Keratinocyte (primary cell): ENCODE data around the gene CSDE1. TPM values are rescaled to one million over a fixed set of nuclear protein-coding genes. Genes with fewer than 3 reads are reported as not detected.

Experiments used
- DNase-seq: peaks from one replicate; pipeline ENCODE4 v3.0.0-alpha.2; 2011; ENCODE audit warnings: low read depth, missing footprints, low spot score
- FAIRE-seq: peaks from 2 replicates; lab custom pipeline; 2011; peaks lifted over from hg19 to GRCh38; lab: Jason Lieb, UNC
- H2AFZ ChIP-seq: 2 replicates; pipeline ENCODE4 v1.6.0; 2012; ENCODE audit warnings: low read length, control low read depth, inconsistent platforms; ENCODE audit not compliant: control insufficient read depth
- H3K27ac ChIP-seq: 2 replicates; pipeline ENCODE4 v1.5.1; 2011; ENCODE audit warnings: low read length; ENCODE audit not compliant: control insufficient read depth, insufficient read depth
- H3K27me3 ChIP-seq: 3 replicates; pipeline ENCODE4 v1.6.0; 2011; ENCODE audit warnings: low read length; ENCODE audit not compliant: control insufficient read depth, insufficient read depth; ENCODE audit errors: extremely low read depth
- H3K36me3 ChIP-seq, 2 experiments: 2 replicates in 1 of 2; 3 replicates in 1 of 2; pipeline ENCODE4 v1.5.1; 2011; ENCODE audit warnings: low read length in 2 of 2, mild to moderate bottlenecking in 1 of 2; ENCODE audit not compliant: control insufficient read depth in 2 of 2, insufficient read depth in 2 of 2; ENCODE audit errors: extremely low read depth in 1 of 2
- H3K4me1 ChIP-seq: 3 replicates; pipeline ENCODE4 v1.5.1; 2011; ENCODE audit warnings: low read length; ENCODE audit not compliant: control insufficient read depth, insufficient read depth; ENCODE audit errors: extremely low read depth
- H3K4me2 ChIP-seq: 3 replicates; pipeline ENCODE4 v1.6.0; 2011; ENCODE audit warnings: low read depth, low read length; ENCODE audit not compliant: control insufficient read depth, insufficient read depth; ENCODE audit errors: extremely low read depth
- H3K4me3 ChIP-seq, 3 experiments: fragments of 200-600 bp in 1 of 3; sonication (generic) in 1 of 3; 2 replicates in 2 of 3; 3 replicates in 1 of 3; pipeline ENCODE4 v1.5.1; 2011 to 2016; ENCODE audit warnings: low read length in 3 of 3, mild to moderate bottlenecking in 3 of 3, control low read depth in 2 of 3, inconsistent platforms in 1 of 3, low read depth in 1 of 3, mixed read lengths in 1 of 3, mixed run types in 1 of 3, moderate library complexity in 1 of 3; ENCODE audit not compliant: control insufficient read depth in 2 of 3, insufficient read depth in 2 of 3; ENCODE audit errors: extremely low read depth in 1 of 3
- H3K79me2 ChIP-seq: 2 replicates; pipeline ENCODE4 v1.6.0; 2012; ENCODE audit warnings: low read length; ENCODE audit not compliant: control insufficient read depth, insufficient read depth
- H3K9ac ChIP-seq: 3 replicates; pipeline ENCODE4 v1.6.0; 2011; ENCODE audit warnings: low read length; ENCODE audit not compliant: control insufficient read depth, insufficient read depth; ENCODE audit errors: extremely low read depth
- H3K9me1 ChIP-seq: 3 replicates; pipeline ENCODE4 v1.6.0; 2011; ENCODE audit warnings: low read length; ENCODE audit not compliant: control insufficient read depth, insufficient read depth; ENCODE audit errors: extremely low read depth
- H3K9me3 ChIP-seq: 2 replicates; pipeline ENCODE4 v1.5.1; 2012; ENCODE audit warnings: low read depth, low read length; ENCODE audit not compliant: control insufficient read depth
- H4K20me1 ChIP-seq: 3 replicates; pipeline ENCODE4 v1.6.0; 2011; ENCODE audit warnings: low read length; ENCODE audit not compliant: control insufficient read depth, insufficient read depth; ENCODE audit errors: extremely low read depth
- CTCF ChIP-seq, 3 experiments: IDR thresholded peaks in 1 of 3; conservative IDR thresholded peaks in 1 of 3; optimal IDR thresholded peaks in 1 of 3; 2 replicates in 2 of 3; 3 replicates in 1 of 3; pipeline versions ENCODE3 to v1.5.1; 2011; ENCODE audit warnings: low read length in 3 of 3, mild to moderate bottlenecking in 3 of 3, moderate library complexity in 2 of 3, control low read depth in 1 of 3, inconsistent platforms in 1 of 3; ENCODE audit not compliant: insufficient read depth in 2 of 3; ENCODE audit errors: extremely low read depth in 1 of 3
- EZH2 ChIP-seq: IDR thresholded peaks from one replicate; pipeline ENCODE4 v1.6.1; 2012; ENCODE audit warnings: inconsistent platforms, mild to moderate bottlenecking, low read length, moderate library complexity
- dilution Hi-C: fragments of 300-500 bp; cut with MboI; formaldehyde crosslinking; loops from one replicate; pipeline ENCODE4 v1.7.0; 2020; ENCODE audit warnings: low sequenced_read_pairs; ENCODE audit not compliant: extremely low pct_ligation_motif_present
- polyA plus RNA-seq, 5 experiments: library from polyadenylated mRNA; depleted of rRNA in 3 of 5; stranded (reverse) in 3 of 5; stranded (forward) in 1 of 5; unstranded in 1 of 5; fragments of >200 nt; gene quantifications; 1 replicate in 1 of 5; 2 replicates in 3 of 5; 3 replicates in 1 of 5; pipeline versions ENCODE4 v1.2.1 to v1.2.3, GENCODE V29; 2011 to 2012; ENCODE audit warnings: missing spikeins in 2 of 5, low read depth in 1 of 5, low replicate concordance in 1 of 5

The CSDE1 gene
- polyA plus RNA-seq, 1 donor (not counting 4 experiments of a cell fraction or from before 2014, with no cell fraction given), result 268 TPM

- H3K9me3 ChIP-seq, result no peaks in the 10 kb centered on the region
- H3K4me2 ChIP-seq, result peak overlapping the region; percentile 88
- TF ChIP-seq EZH2 (no peak), CTCF (optimal IDR thresholded peaks at IDR 0.05 in 1 of 3, IDR thresholded peaks at IDR 0.05 in 1 of 3, conservative IDR thresholded peaks at IDR 0.05 in 1 of 3; ENCODE audit: extremely low read depth in 1 of 3, insufficient read depth in 2 of 3, low read length in 3 of 3) (no peak)
- H2AFZ ChIP-seq, result peak overlapping the region; percentile 91
- H3K36me3 ChIP-seq, result no peaks in the 10 kb centered on the region
- H4K20me1 ChIP-seq, result no peaks in the 10 kb centered on the region
- peaks cover 23% of the 10 kb centered on the region for H3K79me2 ChIP-seq
- H3K4me3 ChIP-seq, result peak overlapping the region in 2 of 3 experiments; percentile 41 to 47
- no peaks in the 10 kb centered on the region for H3K9me1 ChIP-seq
- peak overlapping the region; percentile 100 for H3K27ac ChIP-seq
- peaks cover 17% of the 10 kb centered on the region for H3K4me1 ChIP-seq
- FAIRE-seq (no peak), DNase-seq (no peak)
- peak overlapping the region; percentile 100 for H3K9ac ChIP-seq
- H3K27me3 ChIP-seq, result no peaks in the 10 kb centered on the region
- dilution Hi-C loops, result no loop called here
Measured at GRCh38 chr1:114671939-114672275, 85.9 kb downstream of the CSDE1 start.

GRCh38 chr1:114671011-114671938, 86.5 kb downstream of the CSDE1 start:
- Histone ChIP-seq H3K9ac (peak overlapping the region; percentile 100), H3K4me1 (peaks cover 17% of the 10 kb centered on the region), H3K79me2 (peaks cover 29% of the 10 kb centered on the region), H3K4me3 (peak overlapping the region; percentile 8 to 93 (median 51)), H3K9me1 (no peaks in the 10 kb centered on the region), H3K9me3 (no peaks in the 10 kb centered on the region), H3K36me3 (no peaks in the 10 kb centered on the region), H3K27ac (peak overlapping the region; percentile 100), H3K4me2 (peak overlapping the region; percentile 88), H3K27me3 (no peaks in the 10 kb centered on the region), H2AFZ (peak overlapping the region; percentile 91), H4K20me1 (no peaks in the 10 kb centered on the region)
- TF ChIP-seq CTCF (optimal IDR thresholded peaks at IDR 0.05 in 1 of 3, IDR thresholded peaks at IDR 0.05 in 1 of 3, conservative IDR thresholded peaks at IDR 0.05 in 1 of 3; ENCODE audit: extremely low read depth in 1 of 3, insufficient read depth in 2 of 3, low read length in 3 of 3), result no peak
- DNase-seq (no peak), FAIRE-seq (peak; percentile 36)
- dilution Hi-C loops, result no loop called here
